Measurements from ENCODE around the gene PPAN.

The PPAN gene, protein sequence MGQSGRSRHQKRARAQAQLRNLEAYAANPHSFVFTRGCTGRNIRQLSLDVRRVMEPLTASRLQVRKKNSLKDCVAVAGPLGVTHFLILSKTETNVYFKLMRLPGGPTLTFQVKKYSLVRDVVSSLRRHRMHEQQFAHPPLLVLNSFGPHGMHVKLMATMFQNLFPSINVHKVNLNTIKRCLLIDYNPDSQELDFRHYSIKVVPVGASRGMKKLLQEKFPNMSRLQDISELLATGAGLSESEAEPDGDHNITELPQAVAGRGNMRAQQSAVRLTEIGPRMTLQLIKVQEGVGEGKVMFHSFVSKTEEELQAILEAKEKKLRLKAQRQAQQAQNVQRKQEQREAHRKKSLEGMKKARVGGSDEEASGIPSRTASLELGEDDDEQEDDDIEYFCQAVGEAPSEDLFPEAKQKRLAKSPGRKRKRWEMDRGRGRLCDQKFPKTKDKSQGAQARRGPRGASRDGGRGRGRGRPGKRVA

DNA sequence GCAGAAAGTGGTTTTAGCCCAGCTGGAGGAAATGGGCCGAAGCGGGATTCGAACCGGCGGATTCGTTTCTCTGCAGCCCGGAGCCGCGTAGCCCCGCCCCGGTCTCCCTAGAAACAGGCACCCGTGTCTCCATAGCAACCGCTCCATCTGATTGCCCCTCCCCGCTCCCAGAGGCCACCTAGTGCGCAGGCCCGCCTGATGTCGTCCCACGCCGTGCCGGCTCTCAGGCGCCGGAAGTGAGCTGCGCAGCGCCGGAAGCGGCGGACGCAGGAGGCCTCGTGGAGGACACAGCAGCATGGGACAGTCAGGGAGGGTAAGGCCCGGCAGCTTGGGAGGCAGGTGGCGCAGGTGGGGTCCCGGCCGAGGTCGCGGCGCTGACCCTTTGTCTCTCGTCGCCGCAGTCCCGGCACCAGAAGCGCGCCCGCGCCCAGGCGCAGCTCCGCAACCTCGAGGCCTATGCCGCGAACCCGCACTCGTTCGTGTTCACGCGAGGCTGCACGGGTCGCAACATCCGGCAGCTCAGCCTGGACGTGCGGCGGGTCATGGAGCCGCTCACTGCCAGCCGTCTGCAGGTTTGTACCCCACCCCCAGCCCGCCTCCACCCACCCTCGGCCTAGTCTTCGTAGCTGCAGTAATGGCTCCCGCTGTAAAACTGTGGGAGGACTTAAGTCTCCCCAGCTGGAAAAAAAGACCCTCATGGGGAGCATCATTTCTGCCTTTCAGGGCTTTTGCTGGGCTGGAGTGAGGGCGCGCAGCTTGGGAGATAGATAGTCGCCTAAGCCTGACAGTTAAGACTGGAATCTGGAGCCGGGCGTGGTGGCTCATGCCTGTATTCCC lies at the start of gene PPAN:
Gene PPAN, plus strand, starts transcription at position 263 of the 837 bp plus-strand sequence. Its CDS starts 33 bp downstream, at position 296.
- peak; percentile 97 for DNase-seq (ENCODE audit: low read depth in 1 of 2, low spot score in 1 of 2)
- no peak for TF ChIP-seq JUND (IDR thresholded peaks at IDR 0.05; ENCODE audit: low read depth)
- in situ Hi-C loops (cut with HindIII; ENCODE audit: low pct_unique_long_range_greater_than_20kb, low sequenced_read_pairs): no loop called here

DNA sequence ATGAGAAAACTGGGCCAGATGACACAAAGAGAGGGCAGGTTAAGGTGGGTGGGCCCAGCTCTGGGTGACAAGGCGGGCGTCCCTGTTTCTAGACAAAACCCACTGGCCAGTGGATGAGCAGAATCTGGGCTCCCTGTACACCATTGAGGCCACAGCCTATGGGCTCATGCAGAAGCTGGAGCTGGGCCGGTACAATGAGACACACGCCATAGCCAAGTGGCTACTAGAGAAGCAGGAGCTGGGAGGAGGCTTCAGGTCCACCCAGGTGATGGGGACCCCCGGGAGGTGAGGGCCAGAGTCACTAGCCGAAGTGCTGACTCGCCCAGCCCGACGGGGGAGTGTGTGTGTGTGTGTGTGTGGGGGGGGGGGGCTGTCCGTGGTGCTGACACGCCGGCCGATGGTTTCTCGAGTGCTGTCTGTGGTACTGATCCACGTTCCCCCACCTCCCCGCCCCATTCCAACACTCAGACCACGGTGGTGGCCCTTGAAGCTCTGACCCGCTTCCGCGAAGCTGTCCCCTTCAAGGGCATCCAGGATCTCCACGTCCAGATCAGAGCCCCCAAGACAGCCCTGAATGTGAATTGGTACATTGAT lies 44.3 kb upstream of the PPAN start:
- no peak for TF ChIP-seq JUND (IDR thresholded peaks at IDR 0.05; ENCODE audit: low read depth)
- in situ Hi-C loops (cut with HindIII; ENCODE audit: low pct_unique_long_range_greater_than_20kb, low sequenced_read_pairs): no loop called here
- peak; percentile 9 to 60 for DNase-seq (ENCODE audit: low read depth in 1 of 2, low spot score in 1 of 2)

DNA sequence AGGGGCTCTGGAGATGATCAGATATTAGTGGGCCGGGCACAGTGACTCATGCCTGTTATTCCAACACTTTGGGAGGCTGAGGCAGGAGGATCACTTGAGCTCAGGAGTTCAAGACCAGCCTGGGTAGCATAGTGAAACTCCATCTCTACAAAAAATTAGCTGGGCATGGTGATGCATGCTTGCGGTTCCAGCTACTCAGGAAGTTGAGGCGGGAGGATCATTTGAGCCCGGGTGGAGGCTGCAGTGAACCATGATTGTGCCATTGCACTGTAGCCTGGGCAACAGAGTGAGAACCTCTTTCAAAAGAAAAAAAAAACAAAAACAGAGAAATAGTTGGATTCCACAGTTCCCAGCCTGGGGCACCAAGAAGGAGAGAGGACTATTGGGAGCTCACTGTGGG lies 38.0 kb upstream of the PPAN start:
- no peak for TF ChIP-seq JUND (IDR thresholded peaks at IDR 0.05; ENCODE audit: low read depth)
- DNase-seq (ENCODE audit: low read depth in 1 of 2, low spot score in 1 of 2): no peak
- in situ Hi-C loops (cut with HindIII; ENCODE audit: low pct_unique_long_range_greater_than_20kb, low sequenced_read_pairs): no loop called here

DNA sequence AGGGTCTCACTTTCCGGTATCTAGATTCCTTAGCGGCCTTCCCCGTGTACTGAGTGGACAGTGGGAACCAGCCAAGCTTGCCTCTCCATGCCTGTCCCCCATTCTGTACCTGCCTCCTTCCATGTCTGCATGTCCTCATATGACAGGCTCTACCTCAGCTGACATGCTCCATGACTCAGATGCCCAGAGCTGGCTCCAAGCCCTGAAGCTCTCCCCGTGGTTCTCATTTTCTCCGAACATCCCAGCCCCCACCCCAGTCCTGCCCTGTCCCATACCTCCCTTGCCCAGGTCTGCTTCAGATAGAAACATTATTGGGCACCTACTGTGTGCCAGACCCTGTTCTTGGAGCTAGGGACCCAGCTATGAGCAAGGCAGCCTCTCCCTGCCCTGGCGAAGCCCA lies 37.1 kb upstream of the PPAN start:
- DNase-seq (ENCODE audit: low read depth in 1 of 2, low spot score in 1 of 2): no peak
- TF ChIP-seq JUND (IDR thresholded peaks at IDR 0.05; ENCODE audit: low read depth): no peak
- in situ Hi-C loops (cut with HindIII; ENCODE audit: low pct_unique_long_range_greater_than_20kb, low sequenced_read_pairs): no loop called here

DNA sequence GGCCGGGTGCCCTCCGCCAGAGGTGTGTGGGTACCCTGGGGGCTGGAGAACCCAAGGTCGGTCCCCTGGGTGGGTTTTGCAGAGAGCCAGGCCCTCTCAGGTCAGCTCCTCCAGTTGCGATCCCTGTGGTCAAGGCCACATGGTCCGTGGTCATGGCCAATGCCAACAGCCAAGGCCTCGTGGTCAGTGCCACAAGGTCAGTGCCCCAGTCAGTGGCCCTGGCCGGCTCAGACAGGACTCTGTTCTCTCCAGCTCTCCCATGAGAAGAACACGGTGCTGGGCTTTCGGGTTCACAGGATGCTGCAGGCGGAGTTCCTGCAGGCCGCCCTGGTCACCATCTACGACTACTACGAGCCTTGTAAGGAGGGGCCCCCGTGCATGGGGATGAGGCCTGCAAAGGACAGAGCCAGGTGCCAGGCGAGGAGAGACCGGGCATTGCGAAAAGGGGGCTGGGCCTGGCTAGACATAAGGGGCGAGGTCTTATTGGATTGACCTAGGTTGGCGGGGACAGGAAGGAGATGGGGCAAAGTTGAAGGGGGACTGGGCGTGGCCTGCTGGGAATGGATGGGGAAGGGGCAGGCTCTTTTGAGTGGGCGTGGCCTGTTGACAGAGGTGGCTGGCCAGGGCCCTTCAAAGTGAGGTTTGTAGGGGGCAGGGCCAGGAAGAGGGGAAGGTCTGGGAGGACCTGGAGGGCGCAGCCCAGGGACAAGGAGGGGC lies 35.3 kb upstream of the PPAN start:
- in situ Hi-C loops (cut with HindIII; ENCODE audit: low pct_unique_long_range_greater_than_20kb, low sequenced_read_pairs): no loop called here
- DNase-seq (ENCODE audit: low read depth in 1 of 2, low spot score in 1 of 2): no peak
- no peak for TF ChIP-seq JUND (IDR thresholded peaks at IDR 0.05; ENCODE audit: low read depth)

DNA sequence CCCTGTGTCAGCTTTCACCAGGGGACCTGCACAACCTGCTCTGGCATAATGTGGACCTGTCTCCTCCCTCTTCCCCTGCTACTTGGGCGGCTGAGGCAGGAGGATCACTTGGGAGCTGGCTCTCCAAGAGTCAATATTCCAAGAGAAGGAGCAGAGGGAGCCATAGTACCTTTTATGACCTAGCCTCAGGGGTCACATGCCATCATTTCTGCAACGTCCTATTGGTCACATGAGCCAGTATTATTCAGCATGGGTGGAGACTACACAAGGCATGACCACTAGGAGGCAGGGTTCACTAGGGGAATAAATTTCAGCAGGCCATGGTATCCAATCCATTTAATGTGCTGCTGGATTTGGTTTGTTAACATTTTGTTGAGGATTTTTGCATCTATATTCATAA lies 32.0 kb upstream of the PPAN start:
- no peak for TF ChIP-seq JUND (IDR thresholded peaks at IDR 0.05; ENCODE audit: low read depth)
- in situ Hi-C loops (cut with HindIII; ENCODE audit: low pct_unique_long_range_greater_than_20kb, low sequenced_read_pairs): no loop called here
- peak in 1 of 2 experiments; percentile 39 for DNase-seq (ENCODE audit: low read depth in 1 of 2, low spot score in 1 of 2)

DNA sequence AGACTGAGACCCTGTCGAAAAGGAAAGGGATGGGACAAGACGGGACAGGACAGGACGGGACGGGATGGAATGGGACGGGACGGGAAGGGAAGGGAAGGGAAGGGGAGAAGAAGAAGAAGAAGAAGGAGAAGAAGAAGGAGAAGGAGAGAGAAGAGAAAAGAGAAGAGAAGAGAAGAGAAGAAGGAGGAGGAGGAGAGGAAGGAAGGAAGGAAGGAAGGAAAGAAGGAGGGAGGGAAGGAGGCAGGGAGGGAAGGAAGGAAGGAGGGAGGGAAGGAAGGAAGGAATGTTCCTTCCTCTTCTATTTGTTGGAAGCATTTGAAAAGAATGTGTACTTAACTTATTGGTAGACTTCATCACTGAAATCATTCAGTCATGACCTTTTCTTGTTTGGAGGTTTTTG lies 29.6 kb upstream of the PPAN start:
- in situ Hi-C loops (cut with HindIII; ENCODE audit: low pct_unique_long_range_greater_than_20kb, low sequenced_read_pairs): no loop called here
- no peak for TF ChIP-seq JUND (IDR thresholded peaks at IDR 0.05; ENCODE audit: low read depth)
- no peak for DNase-seq (ENCODE audit: low read depth in 1 of 2, low spot score in 1 of 2)

DNA sequence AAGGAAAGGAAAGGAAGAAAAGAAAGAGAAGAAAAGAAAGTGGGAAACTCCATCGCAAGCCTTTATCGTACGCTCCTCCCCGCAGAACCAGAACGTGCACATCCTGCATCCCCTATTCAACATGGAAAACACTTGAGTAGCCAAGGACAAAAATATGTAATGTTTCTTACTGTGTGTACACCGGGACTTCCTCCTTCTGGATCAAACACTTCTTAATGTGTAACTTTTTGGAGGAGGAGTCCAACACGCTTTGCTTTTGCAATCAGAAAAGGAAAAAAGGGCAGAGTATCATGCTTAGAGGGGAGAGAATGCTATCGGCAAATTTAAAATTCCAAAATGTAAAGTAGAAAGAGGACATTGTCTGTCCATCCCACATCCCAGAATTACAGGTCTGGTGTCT lies 27.8 kb upstream of the PPAN start:
- no peak for DNase-seq (ENCODE audit: low read depth in 1 of 2, low spot score in 1 of 2)
- no peak for TF ChIP-seq JUND (IDR thresholded peaks at IDR 0.05; ENCODE audit: low read depth)
- in situ Hi-C loops (cut with HindIII; ENCODE audit: low pct_unique_long_range_greater_than_20kb, low sequenced_read_pairs): no loop called here

DNA sequence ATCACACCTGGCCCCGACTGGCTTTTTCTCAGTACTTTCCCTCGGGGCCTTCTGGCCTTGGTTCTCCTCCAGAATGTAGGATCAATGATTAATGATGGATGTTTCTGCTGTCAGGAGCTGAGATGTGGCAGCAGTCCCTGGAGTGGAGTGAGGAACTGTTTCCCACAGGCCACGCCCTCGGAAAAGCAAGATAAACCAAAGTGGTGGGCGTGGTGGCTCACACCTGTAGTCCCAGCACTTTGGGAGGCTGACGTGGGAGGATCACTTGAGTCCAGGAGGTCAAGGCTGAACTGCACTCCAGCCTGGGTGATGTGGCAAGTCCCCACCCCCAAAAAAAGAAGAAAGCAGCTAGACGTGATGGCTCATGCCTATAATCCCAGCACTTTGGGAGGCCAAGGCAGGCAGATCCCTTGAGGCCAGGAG lies 27.1 kb upstream of the PPAN start:
- in situ Hi-C loops (cut with HindIII; ENCODE audit: low pct_unique_long_range_greater_than_20kb, low sequenced_read_pairs): no loop called here
- TF ChIP-seq JUND (IDR thresholded peaks at IDR 0.05; ENCODE audit: low read depth): no peak
- no peak for DNase-seq (ENCODE audit: low read depth in 1 of 2, low spot score in 1 of 2)

DNA sequence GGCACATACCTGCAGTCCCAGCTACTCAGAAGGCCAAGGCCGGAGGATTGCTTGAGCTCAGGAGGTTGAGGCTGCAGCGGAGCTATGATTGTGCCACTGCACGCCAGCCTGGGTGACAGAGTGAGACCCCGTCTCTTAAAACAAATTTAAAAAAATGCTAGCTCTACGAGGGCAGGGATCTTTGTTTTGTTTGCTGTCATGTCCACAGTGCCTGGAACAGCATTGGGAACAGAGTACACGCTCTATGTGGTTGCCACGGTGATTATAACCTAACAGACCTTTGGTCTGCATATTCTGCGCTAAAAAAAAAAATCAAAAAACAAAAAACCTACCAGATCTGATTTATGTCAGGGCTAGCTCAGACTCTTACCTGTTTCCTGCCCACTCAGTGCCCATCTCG lies 22.3 kb upstream of the PPAN start:
- DNase-seq (ENCODE audit: low read depth in 1 of 2, low spot score in 1 of 2): no peak
- in situ Hi-C loops (cut with HindIII; ENCODE audit: low pct_unique_long_range_greater_than_20kb, low sequenced_read_pairs): no loop called here
- TF ChIP-seq JUND (IDR thresholded peaks at IDR 0.05; ENCODE audit: low read depth): no peak

DNA sequence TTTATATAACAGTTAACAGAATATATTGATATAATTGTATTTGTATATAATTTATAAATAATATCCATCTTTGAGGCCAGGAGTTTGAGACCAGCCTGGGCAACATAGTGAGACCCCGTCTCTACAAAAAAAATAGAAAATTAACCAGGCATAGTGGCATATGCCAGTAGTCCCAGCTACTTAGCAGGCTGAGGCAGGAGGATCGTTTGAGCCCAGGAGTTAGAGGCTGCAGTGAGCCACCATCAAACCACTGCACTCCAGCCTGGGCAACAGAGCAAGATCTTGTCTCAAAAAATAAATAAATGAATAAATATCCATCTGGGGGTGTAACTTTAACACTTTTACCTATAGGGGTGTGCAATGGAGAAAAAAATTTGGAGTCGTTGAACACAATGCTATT lies 21.4 kb upstream of the PPAN start:
- no peak for TF ChIP-seq JUND (IDR thresholded peaks at IDR 0.05; ENCODE audit: low read depth)
- no peak for DNase-seq (ENCODE audit: low read depth in 1 of 2, low spot score in 1 of 2)
- in situ Hi-C loops (cut with HindIII; ENCODE audit: low pct_unique_long_range_greater_than_20kb, low sequenced_read_pairs): no loop called here
